ENCODE data around the gene MZB1.

Gene MZB1

DNA sequence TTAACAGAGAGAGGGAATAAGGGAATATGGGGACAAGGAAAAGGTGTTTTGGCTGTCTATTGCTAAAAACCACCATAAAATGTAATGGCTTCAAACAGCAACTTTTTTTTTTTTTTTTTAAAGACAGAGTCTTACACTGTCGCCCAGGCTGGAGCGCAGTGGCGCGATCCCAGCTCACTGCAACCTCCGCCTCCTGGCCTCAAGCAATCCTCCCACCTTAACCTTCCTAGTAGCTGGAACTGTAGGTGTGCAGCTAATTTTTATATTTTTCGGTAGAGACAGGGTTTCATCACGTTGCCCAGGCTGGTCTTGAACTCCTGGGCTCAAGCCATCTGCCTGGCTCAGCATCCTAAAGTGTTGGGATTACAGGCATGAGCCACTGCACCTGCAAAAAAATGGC, 18.5 kb upstream of the MZB1 start:
- H3K9ac ChIP-seq (ENCODE audit: low read depth, low read length): no peak overlapping the region
- H3K4me2 ChIP-seq (ENCODE audit: low read length): no peak overlapping the region
- H3K27me3 ChIP-seq (ENCODE audit: control insufficient read depth, insufficient read depth, low read length): no peaks in the 10 kb centered on the region
- no peaks in the 10 kb centered on the region for H3K9me3 ChIP-seq (replicated peaks; ENCODE audit: low read length)
- no peaks in the 10 kb centered on the region for H3K36me3 ChIP-seq (ENCODE audit: insufficient read depth, low read length)
- no peak overlapping the region for H3K4me3 ChIP-seq (ENCODE audit: low read length)
- peaks cover 12% of the 10 kb centered on the region for H3K4me1 ChIP-seq (ENCODE audit: control insufficient read depth, insufficient read depth, low read length)

DNA sequence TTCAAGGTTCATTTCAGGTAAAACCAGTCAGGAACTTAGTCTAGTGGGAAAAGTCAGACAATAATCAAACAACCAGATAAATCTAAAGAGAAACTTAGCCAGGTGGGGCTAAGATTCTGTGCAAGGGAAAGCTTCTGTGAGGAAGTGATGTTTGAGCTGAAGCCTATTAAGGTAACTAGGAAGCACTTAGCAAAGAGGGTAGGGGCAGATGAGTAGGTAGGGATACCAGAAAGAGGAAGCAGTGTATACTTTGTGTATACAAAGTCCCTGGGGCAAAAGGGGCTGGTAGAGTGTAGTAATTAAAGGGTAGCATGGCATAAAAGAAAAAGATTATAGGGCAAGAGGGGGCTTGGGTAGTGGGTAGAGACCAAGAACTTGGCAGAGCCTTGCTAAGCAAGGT, 17.8 kb upstream of the MZB1 start:
- peaks cover 13% of the 10 kb centered on the region for H3K4me1 ChIP-seq (ENCODE audit: control insufficient read depth, insufficient read depth, low read length)
- no peak overlapping the region for H3K9ac ChIP-seq (ENCODE audit: low read depth, low read length)
- no peak overlapping the region for H3K4me3 ChIP-seq (ENCODE audit: low read length)
- H3K36me3 ChIP-seq (ENCODE audit: insufficient read depth, low read length): no peaks in the 10 kb centered on the region
- H3K4me2 ChIP-seq (ENCODE audit: low read length): no peak overlapping the region
- H3K27me3 ChIP-seq (ENCODE audit: control insufficient read depth, insufficient read depth, low read length): no peaks in the 10 kb centered on the region
- no peaks in the 10 kb centered on the region for H3K9me3 ChIP-seq (replicated peaks; ENCODE audit: low read length)

GRCh38 chr5:139406963-139407362, 17.2 kb upstream of the MZB1 start:
- no peak overlapping the region for H3K4me2 ChIP-seq (ENCODE audit: low read length)
- H3K9me3 ChIP-seq (replicated peaks; ENCODE audit: low read length): no peaks in the 10 kb centered on the region
- H3K4me1 ChIP-seq (ENCODE audit: control insufficient read depth, insufficient read depth, low read length): peaks cover 13% of the 10 kb centered on the region
- H3K4me3 ChIP-seq (ENCODE audit: low read length): no peak overlapping the region
- no peaks in the 10 kb centered on the region for H3K27me3 ChIP-seq (ENCODE audit: control insufficient read depth, insufficient read depth, low read length)
- H3K9ac ChIP-seq (ENCODE audit: low read depth, low read length): no peak overlapping the region
- no peaks in the 10 kb centered on the region for H3K36me3 ChIP-seq (ENCODE audit: insufficient read depth, low read length)

DNA sequence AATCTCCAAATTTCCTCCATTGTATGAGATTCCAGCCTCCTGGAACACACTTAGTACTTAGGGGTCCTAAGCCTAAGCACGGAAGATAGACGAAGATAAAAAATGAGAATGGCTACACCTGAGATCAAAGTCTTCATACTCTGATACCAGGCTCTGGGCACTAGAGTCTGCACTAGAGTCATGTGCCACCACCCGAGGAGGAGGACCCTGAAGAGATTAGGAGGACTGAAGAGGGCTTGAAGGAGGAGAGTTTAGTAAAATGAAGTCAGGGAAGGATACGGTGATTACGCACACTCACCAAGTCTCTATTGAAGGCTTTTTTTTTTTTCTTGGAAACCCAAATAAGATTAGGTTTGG, 14.7 kb upstream of the MZB1 start:
- peak overlapping the region; percentile 79 for H3K4me3 ChIP-seq (ENCODE audit: low read length)
- H3K4me2 ChIP-seq (ENCODE audit: low read length): peak overlapping the region; percentile 94
- H3K36me3 ChIP-seq (ENCODE audit: insufficient read depth, low read length): no peaks in the 10 kb centered on the region
- H3K9ac ChIP-seq (ENCODE audit: low read depth, low read length): peak overlapping the region; percentile 83
- H3K9me3 ChIP-seq (replicated peaks; ENCODE audit: low read length): no peaks in the 10 kb centered on the region
- H3K4me1 ChIP-seq (ENCODE audit: control insufficient read depth, insufficient read depth, low read length): peaks cover 10% of the 10 kb centered on the region
- no peaks in the 10 kb centered on the region for H3K27me3 ChIP-seq (ENCODE audit: control insufficient read depth, insufficient read depth, low read length)

DNA sequence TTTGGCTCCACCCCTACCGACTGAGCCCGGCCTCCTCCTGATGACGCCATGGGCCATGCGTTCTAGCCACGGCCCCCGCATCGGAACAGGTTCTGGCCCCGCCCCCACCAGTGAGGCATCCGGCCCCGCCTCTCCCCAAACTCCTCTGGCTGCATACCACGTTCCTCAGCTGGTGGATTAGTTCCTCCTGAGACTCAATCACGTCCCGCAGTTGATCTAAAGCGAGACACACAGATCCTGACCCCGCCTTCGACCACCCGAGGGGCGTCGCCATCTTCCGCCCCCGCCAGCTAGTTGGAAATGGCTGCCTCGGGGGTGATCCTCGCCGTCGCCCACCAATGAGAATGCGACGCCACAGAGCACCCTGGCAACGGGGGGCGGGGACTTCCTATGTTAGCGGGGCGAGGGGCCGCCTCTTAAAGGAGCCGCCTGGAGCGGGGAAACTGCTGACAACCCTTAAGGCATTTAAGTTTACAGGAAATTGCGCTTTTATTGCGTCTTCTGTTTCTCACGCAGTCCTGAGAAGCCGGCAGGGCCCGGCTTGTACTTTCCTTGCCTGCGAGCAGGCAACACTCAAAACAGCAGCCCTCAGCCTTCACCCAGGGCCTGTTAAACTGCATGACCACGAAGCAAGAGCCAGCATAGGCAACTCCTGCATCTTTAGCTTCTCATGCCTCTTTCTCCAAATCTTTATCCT, 14.2 kb upstream of the MZB1 start, which contains the start of gene SPATA24:
Gene SPATA24 (minus strand): TSS at position 303 of the 697 bp plus-strand sequence. CDS start 29 bp downstream, at position 274.
- Histone ChIP-seq H3K9me3 (replicated peaks; ENCODE audit: low read length) (no peaks in the 10 kb centered on the region), H3K36me3 (ENCODE audit: insufficient read depth, low read length) (no peaks in the 10 kb centered on the region), H3K4me2 (ENCODE audit: low read length) (peak within 1 kb of the TSS; percentile 94), H3K9ac (ENCODE audit: low read depth, low read length) (peak within 1 kb of the TSS; percentile 83), H3K4me3 (ENCODE audit: low read length) (peak within 1 kb of the TSS; percentile 79), H3K4me1 (ENCODE audit: control insufficient read depth, insufficient read depth, low read length) (peaks cover 10% of the 10 kb centered on the region), H3K27me3 (ENCODE audit: control insufficient read depth, insufficient read depth, low read length) (no peaks in the 10 kb centered on the region)

- H3K27me3 ChIP-seq (ENCODE audit: control insufficient read depth, insufficient read depth, low read length): no peaks in the 10 kb centered on the region
- peaks cover 10% of the 10 kb centered on the region for H3K4me1 ChIP-seq (ENCODE audit: control insufficient read depth, insufficient read depth, low read length)
- peak overlapping the region; percentile 83 for H3K9ac ChIP-seq (ENCODE audit: low read depth, low read length)
- peak overlapping the region; percentile 79 for H3K4me3 ChIP-seq (ENCODE audit: low read length)
- peak overlapping the region; percentile 94 for H3K4me2 ChIP-seq (ENCODE audit: low read length)
- H3K36me3 ChIP-seq (ENCODE audit: insufficient read depth, low read length): no peaks in the 10 kb centered on the region
- no peaks in the 10 kb centered on the region for H3K9me3 ChIP-seq (replicated peaks; ENCODE audit: low read length)
These were observed 13.7 kb upstream of the MZB1 start for GRCh38 chr5:139403418-139403786.

DNA sequence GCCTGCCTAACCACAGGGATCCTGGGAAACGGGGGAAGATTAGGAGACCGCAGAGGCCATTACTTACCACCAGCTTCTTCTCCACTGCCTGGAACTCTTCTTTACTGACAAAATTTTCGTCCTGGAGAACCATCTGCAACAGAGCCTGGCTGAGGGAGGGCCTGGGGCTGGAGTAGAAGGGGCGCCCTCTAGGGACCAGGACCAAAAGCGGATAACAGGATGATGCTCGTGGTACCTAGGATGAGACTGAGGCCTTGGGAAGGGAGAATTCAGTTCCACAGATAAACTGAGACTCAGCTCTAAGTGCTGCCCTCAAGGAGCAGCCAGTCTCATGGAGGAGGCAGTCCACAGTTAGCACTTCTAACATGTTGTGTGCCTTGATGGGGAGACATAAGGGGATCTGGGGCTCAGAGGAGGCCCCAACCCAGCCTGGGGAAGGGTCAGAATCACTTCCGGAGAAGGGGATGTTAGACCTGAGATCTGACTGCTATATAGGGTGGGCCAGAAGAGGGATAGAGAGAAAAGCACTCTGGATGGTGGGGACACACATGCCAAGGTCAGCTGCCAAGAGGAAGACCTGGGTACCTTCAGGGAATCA, 12.9 kb upstream of the MZB1 start:
- no peak overlapping the region for H3K4me3 ChIP-seq (ENCODE audit: low read length)
- no peaks in the 10 kb centered on the region for H3K27me3 ChIP-seq (ENCODE audit: control insufficient read depth, insufficient read depth, low read length)
- peak overlapping the region; percentile 94 for H3K4me2 ChIP-seq (ENCODE audit: low read length)
- no peaks in the 10 kb centered on the region for H3K36me3 ChIP-seq (ENCODE audit: insufficient read depth, low read length)
- peak overlapping the region; percentile 83 for H3K9ac ChIP-seq (ENCODE audit: low read depth, low read length)
- H3K4me1 ChIP-seq (ENCODE audit: control insufficient read depth, insufficient read depth, low read length): peaks cover 10% of the 10 kb centered on the region
- H3K9me3 ChIP-seq (replicated peaks; ENCODE audit: low read length): no peaks in the 10 kb centered on the region

- Histone ChIP-seq H3K36me3 (ENCODE audit: insufficient read depth, low read length) (no peaks in the 10 kb centered on the region), H3K4me3 (ENCODE audit: low read length) (no peak overlapping the region), H3K4me2 (ENCODE audit: low read length) (no peak overlapping the region), H3K9ac (ENCODE audit: low read depth, low read length) (no peak overlapping the region), H3K9me3 (replicated peaks; ENCODE audit: low read length) (no peaks in the 10 kb centered on the region), H3K4me1 (ENCODE audit: control insufficient read depth, insufficient read depth, low read length) (peaks cover 10% of the 10 kb centered on the region), H3K27me3 (ENCODE audit: control insufficient read depth, insufficient read depth, low read length) (no peaks in the 10 kb centered on the region)
These were observed 11.8 kb upstream of the MZB1 start for GRCh38 chr5:139401546-139401945.

DNA sequence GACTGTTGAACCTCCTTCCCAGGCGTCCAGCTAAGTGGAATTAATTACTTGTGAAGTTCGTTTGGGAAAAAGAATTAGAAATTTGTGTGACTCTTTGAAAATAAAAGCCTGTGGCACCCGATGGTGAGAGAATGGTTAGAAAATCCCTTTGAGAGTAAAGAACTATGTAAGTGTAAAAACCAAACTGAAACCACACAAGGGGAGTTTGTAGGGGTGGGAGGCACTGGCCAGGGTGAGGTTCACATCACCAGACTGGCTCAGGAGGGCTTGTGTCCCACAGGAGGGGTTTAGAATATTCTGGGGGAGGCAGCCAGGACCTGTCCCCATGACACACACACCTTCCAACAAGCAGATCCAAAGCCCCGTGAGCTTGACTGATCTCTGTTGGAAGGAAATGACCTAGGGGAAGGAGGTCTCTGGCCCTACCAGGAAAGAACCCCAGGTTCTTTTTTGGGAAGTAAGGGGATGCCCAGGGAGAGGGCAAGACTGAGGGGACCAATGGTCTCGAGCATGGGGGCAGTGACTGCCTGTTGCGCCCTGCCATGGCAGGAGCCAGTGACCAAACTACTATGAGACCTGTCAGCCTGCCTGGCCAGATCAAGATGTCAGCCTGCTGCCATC, 9.9 kb upstream of the MZB1 start:
- Histone ChIP-seq H3K36me3 (ENCODE audit: insufficient read depth, low read length) (no peaks in the 10 kb centered on the region), H3K4me1 (ENCODE audit: control insufficient read depth, insufficient read depth, low read length) (peaks cover 26% of the 10 kb centered on the region), H3K27me3 (ENCODE audit: control insufficient read depth, insufficient read depth, low read length) (no peaks in the 10 kb centered on the region), H3K4me2 (ENCODE audit: low read length) (no peak overlapping the region), H3K4me3 (ENCODE audit: low read length) (no peak overlapping the region), H3K9ac (ENCODE audit: low read depth, low read length) (no peak overlapping the region), H3K9me3 (replicated peaks; ENCODE audit: low read length) (no peaks in the 10 kb centered on the region)

- Histone ChIP-seq H3K4me1 (ENCODE audit: control insufficient read depth, insufficient read depth, low read length) (peaks cover 24% of the 10 kb centered on the region), H3K9ac (ENCODE audit: low read depth, low read length) (no peak overlapping the region), H3K36me3 (ENCODE audit: insufficient read depth, low read length) (no peaks in the 10 kb centered on the region), H3K9me3 (replicated peaks; ENCODE audit: low read length) (no peaks in the 10 kb centered on the region), H3K27me3 (ENCODE audit: control insufficient read depth, insufficient read depth, low read length) (peaks cover 6% of the 10 kb centered on the region), H3K4me3 (ENCODE audit: low read length) (no peak overlapping the region), H3K4me2 (ENCODE audit: low read length) (no peak overlapping the region)
These were observed 8.2 kb upstream of the MZB1 start for GRCh38 chr5:139397921-139398320.

GRCh38 chr5:139396691-139397090, 7.0 kb upstream of the MZB1 start:
- Histone ChIP-seq H3K9me3 (replicated peaks; ENCODE audit: low read length) (no peaks in the 10 kb centered on the region), H3K4me3 (ENCODE audit: low read length) (no peak overlapping the region), H3K4me1 (ENCODE audit: control insufficient read depth, insufficient read depth, low read length) (peaks cover 29% of the 10 kb centered on the region), H3K4me2 (ENCODE audit: low read length) (no peak overlapping the region), H3K27me3 (ENCODE audit: control insufficient read depth, insufficient read depth, low read length) (peaks cover 6% of the 10 kb centered on the region), H3K9ac (ENCODE audit: low read depth, low read length) (no peak overlapping the region), H3K36me3 (ENCODE audit: insufficient read depth, low read length) (no peaks in the 10 kb centered on the region)

Measured in skeletal muscle satellite cell (primary cell).